ENCODE data around the gene G2E3. TPM values are rescaled to one million over a fixed set of nuclear protein-coding genes. Genes with fewer than 3 reads are reported as not detected.
"Not testable (repeated sequence)": the region's sequence is repeated elsewhere in the genome, so short reads cannot be mapped to it uniquely, and the experiment has no call there.

G2E3 gene
- total and polyA plus RNA-seq, 4 donors = 2.4 to 14.0 (median 5.7) TPM

DNA sequence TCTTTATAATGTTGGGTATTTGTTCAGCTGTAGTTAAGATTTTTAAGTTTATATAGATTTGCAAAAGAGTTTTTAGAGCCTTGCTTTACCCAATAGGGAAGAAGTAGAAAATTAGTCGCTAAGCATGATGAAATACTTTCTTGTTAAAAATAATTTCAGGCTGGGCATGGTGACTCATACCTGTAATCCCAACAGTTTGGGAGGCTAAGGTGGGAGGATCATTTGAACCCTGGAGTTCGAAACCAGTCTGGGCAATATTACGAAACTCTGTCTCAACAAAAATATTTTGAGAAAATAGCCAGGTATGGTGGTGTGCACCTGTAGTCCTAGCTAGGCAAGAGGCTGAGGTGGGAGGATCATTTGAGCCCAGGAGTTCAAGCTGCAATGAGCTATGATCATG is 44.4 kb downstream of the G2E3 start:
- Histone ChIP-seq H3K4me3 (ENCODE audit: low read depth in 1 of 3, low read length in 3 of 3) (no peak overlapping the region), H3K27ac (ENCODE audit: low read depth in 1 of 2, low read length in 2 of 2) (no peak overlapping the region), H3K4me1 (ENCODE audit: control insufficient read depth in 4 of 4, insufficient read depth in 4 of 4, low read length in 3 of 4) (no peaks in the 10 kb centered on the region), H3K9me3 (ENCODE audit: control insufficient read depth in 4 of 4, low read length in 3 of 4) (no peaks in the 10 kb centered on the region), H3K27me3 (ENCODE audit: control insufficient read depth in 4 of 4, insufficient read depth in 4 of 4, low read length in 3 of 4) (no peaks in the 10 kb centered on the region), H3K9ac (ENCODE audit: low read depth in 1 of 2, low read length in 2 of 2) (no peak overlapping the region), H3K36me3 (ENCODE audit: control insufficient read depth in 4 of 4, insufficient read depth in 3 of 4, low read depth in 1 of 4, low read length in 3 of 4) (peaks cover 2 to 33% (median 8%) of the 10 kb centered on the region in 4 donors)
- WGBS = 96% methylated on average over 3 of the region's 3 CpGs
- TF ChIP-seq, protein P1, sequence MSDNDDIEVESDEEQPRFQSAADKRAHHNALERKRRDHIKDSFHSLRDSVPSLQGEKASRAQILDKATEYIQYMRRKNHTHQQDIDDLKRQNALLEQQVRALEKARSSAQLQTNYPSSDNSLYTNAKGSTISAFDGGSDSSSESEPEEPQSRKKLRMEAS (IDR thresholded peaks at IDR 0.05) = no peak
- DNase-seq (ENCODE audit: low spot score) = no peak

DNA sequence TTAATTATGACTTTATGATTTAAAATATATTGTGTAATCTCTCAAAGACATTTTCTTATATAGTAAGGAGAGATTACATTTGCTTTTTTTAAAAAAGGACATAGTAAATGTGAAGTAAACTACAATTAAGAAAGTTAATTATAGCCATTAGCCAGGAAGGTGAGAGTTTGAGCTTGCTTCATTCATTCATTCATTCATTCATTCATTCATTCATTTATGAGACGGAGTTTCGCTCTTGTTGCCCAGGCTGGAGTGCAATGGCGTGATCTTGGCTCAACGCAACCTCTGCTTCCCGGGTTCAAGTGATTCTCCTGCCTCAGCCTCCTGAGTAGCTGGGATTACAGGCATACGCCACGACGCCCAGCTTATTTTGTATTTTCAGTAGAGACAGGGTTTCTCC is 45.7 kb downstream of the G2E3 start:
- H3K27ac ChIP-seq (ENCODE audit: low read depth in 1 of 2, low read length in 2 of 2); H3K9me3 ChIP-seq (ENCODE audit: control insufficient read depth in 4 of 4, low read length in 3 of 4); H3K4me1 ChIP-seq (ENCODE audit: control insufficient read depth in 4 of 4, insufficient read depth in 4 of 4, low read length in 3 of 4); H3K9ac ChIP-seq (ENCODE audit: low read depth in 1 of 2, low read length in 2 of 2); H3K27me3 ChIP-seq (ENCODE audit: control insufficient read depth in 4 of 4, insufficient read depth in 4 of 4, low read length in 3 of 4); H3K4me3 ChIP-seq (ENCODE audit: low read depth in 1 of 3, low read length in 3 of 3); DNase-seq (ENCODE audit: low spot score): not testable (repeated sequence)
- WGBS = over 99% methylated on average over 8 of the region's 8 CpGs
- peaks cover 2 to 27% (median 8%) of the 10 kb centered on the region in 4 donors for H3K36me3 ChIP-seq (ENCODE audit: control insufficient read depth in 4 of 4, insufficient read depth in 3 of 4, low read depth in 1 of 4, low read length in 3 of 4)

DNA sequence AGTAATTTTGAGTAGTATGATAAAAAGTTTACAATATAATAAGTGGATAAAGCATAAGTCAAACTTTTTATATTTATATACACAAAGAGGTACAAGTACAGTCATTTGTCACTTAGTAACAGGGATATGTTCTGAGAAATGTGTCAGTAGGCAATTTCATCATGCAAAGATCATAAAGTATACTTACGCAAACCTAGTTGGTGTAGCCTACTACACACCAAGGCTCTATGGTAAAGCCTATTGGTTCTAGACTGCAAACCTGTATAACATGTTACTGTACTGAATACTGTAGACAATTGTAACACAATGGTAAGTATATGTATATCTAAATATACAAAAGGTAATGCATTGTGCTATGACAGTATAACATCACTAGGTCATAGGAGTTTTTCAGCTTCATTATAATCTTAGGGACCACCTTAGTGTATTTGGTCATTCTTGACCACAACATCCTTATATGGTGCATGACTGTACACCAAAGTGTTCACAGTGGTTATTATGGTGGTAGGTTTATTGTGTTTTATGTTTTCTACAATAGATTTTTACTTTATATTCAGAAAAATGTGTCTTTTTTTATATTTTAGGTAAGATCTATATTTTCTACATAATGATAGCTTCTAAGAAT is 48.3 kb downstream of the G2E3 start:
- Histone ChIP-seq H3K27me3 (ENCODE audit: control insufficient read depth in 4 of 4, insufficient read depth in 4 of 4, low read length in 3 of 4) (no peaks in the 10 kb centered on the region), H3K27ac (ENCODE audit: low read depth in 1 of 2, low read length in 2 of 2) (no peak overlapping the region), H3K36me3 (ENCODE audit: control insufficient read depth in 4 of 4, insufficient read depth in 3 of 4, low read depth in 1 of 4, low read length in 3 of 4) (peaks cover 2 to 16% (median 6%) of the 10 kb centered on the region in 4 donors), H3K9me3 (ENCODE audit: control insufficient read depth in 4 of 4, low read length in 3 of 4) (no peaks in the 10 kb centered on the region), H3K4me1 (ENCODE audit: control insufficient read depth in 4 of 4, insufficient read depth in 4 of 4, low read length in 3 of 4) (peaks cover 0 to 7% (median 3%) of the 10 kb centered on the region in 4 donors), H3K4me3 (ENCODE audit: low read depth in 1 of 3, low read length in 3 of 3) (no peak overlapping the region), H3K9ac (ENCODE audit: low read depth in 1 of 2, low read length in 2 of 2) (no peak overlapping the region)
- 96% methylated on average over 1 of the region's 1 CpG for WGBS
- no peak for DNase-seq (ENCODE audit: low spot score)
- TF ChIP-seq FOXA2 (IDR thresholded peaks at IDR 0.05) (no peak), YY1 (IDR thresholded peaks at IDR 0.05) (no peak), JUND (IDR thresholded peaks at IDR 0.05) (no peak), EGR1 (IDR thresholded peaks at IDR 0.05; ENCODE audit: low read depth in 2 of 2) (no peak), TAF1 (conservative IDR thresholded peaks at IDR 0.05) (no peak), RXRA (IDR thresholded peaks at IDR 0.05) (no peak), NR2F2 (IDR thresholded peaks at IDR 0.05) (no peak)
- TF ChIP-seq, protein P2, sequence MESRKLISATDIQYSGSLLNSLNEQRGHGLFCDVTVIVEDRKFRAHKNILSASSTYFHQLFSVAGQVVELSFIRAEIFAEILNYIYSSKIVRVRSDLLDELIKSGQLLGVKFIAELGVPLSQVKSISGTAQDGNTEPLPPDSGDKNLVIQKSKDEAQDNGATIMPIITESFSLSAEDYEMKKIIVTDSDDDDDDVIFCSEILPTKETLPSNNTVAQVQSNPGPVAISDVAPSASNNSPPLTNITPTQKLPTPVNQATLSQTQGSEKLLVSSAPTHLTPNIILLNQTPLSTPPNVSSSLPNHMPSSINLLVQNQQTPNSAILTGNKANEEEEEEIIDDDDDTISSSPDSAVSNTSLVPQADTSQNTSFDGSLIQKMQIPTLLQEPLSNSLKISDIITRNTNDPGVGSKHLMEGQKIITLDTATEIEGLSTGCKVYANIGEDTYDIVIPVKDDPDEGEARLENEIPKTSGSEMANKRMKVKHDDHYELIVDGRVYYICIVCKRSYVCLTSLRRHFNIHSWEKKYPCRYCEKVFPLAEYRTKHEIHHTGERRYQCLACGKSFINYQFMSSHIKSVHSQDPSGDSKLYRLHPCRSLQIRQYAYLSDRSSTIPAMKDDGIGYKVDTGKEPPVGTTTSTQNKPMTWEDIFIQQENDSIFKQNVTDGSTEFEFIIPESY (IDR thresholded peaks at IDR 0.05) = no peak
- TF ChIP-seq, protein P3, sequence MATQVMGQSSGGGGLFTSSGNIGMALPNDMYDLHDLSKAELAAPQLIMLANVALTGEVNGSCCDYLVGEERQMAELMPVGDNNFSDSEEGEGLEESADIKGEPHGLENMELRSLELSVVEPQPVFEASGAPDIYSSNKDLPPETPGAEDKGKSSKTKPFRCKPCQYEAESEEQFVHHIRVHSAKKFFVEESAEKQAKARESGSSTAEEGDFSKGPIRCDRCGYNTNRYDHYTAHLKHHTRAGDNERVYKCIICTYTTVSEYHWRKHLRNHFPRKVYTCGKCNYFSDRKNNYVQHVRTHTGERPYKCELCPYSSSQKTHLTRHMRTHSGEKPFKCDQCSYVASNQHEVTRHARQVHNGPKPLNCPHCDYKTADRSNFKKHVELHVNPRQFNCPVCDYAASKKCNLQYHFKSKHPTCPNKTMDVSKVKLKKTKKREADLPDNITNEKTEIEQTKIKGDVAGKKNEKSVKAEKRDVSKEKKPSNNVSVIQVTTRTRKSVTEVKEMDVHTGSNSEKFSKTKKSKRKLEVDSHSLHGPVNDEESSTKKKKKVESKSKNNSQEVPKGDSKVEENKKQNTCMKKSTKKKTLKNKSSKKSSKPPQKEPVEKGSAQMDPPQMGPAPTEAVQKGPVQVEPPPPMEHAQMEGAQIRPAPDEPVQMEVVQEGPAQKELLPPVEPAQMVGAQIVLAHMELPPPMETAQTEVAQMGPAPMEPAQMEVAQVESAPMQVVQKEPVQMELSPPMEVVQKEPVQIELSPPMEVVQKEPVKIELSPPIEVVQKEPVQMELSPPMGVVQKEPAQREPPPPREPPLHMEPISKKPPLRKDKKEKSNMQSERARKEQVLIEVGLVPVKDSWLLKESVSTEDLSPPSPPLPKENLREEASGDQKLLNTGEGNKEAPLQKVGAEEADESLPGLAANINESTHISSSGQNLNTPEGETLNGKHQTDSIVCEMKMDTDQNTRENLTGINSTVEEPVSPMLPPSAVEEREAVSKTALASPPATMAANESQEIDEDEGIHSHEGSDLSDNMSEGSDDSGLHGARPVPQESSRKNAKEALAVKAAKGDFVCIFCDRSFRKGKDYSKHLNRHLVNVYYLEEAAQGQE (IDR thresholded peaks at IDR 0.05) = no peak
